WTC11 (cell line): ENCODE results near the gene BET1. TPM values are rescaled to one million over a fixed set of nuclear protein-coding genes. Genes with fewer than 3 reads are reported as not detected.

Source experiments
- ATAC-seq: fragments of 200-7000 bp; cut with Tn5 transposase; 2 replicates; pipeline ENCODE4 v1.10.0; 2021; ENCODE audit warnings: mild to moderate bottlenecking, moderate library complexity
- CTCF ChIA-PET: fragments of 300-600 bp; sonication (Branson Sonifier 250); formaldehyde crosslinking; loops from one replicate; lab custom pipeline; 2021; ENCODE audit warnings: antibody characterized with exemption; lab: Charles Lee
- POLR2A ChIA-PET: fragments of 350-600 bp; sonication (Branson Sonifier 250); formaldehyde crosslinking; loops from one replicate; lab custom pipeline; 2021; ENCODE audit warnings: antibody characterized with exemption; lab: Charles Lee
- DNase-seq: peaks from one replicate; pipeline ENCODE4 v3.0.0; 2021; ENCODE audit warnings: low spot score
- H3K27ac Mint-ChIP-seq: 2 replicates; pipeline ENCODE4 v1.8.0; 2021; ENCODE audit warnings: mixed read lengths
- H3K27me3 Mint-ChIP-seq: 2 replicates; pipeline ENCODE4 v1.8.0; 2021; ENCODE audit warnings: low read depth, mild to moderate bottlenecking, moderate library complexity, mixed read lengths
- H3K36me3 Mint-ChIP-seq: 2 replicates; pipeline ENCODE4 v1.8.0; 2021; ENCODE audit warnings: mixed read lengths
- H3K4me1 Mint-ChIP-seq: 2 replicates; pipeline ENCODE4 v1.8.0; 2022; ENCODE audit warnings: mixed read lengths
- H3K4me3 Mint-ChIP-seq: 2 replicates; pipeline ENCODE4 v1.8.0; 2021; ENCODE audit warnings: mild to moderate bottlenecking, moderate library complexity, mixed read lengths
- H3K9me3 Mint-ChIP-seq: 2 replicates; pipeline ENCODE4 v1.8.0; 2021; ENCODE audit warnings: mixed read lengths
- ARID4B ChIP-seq: sonication (generic); formaldehyde crosslinking; IDR thresholded peaks from 2 replicates; pipeline ENCODE4 v1.8.0; 2023; ENCODE audit warnings: missing genetic modification reagents, mild to moderate bottlenecking, borderline replicate concordance
- FOXJ3 ChIP-seq: sonication (generic); formaldehyde crosslinking; IDR thresholded peaks from 2 replicates; pipeline ENCODE4 v1.9.0; 2021; ENCODE audit warnings: missing genetic modification reagents, mild to moderate bottlenecking, borderline replicate concordance
- GRHL2 ChIP-seq: fragments of 250-450 bp; sonication (Bioruptor Pico); IDR thresholded peaks from 2 replicates; pipeline ENCODE4 v1.8.0; 2022; ENCODE audit warnings: mild to moderate bottlenecking, moderate library complexity; ENCODE audit not compliant: insufficient replicate concordance, severe bottlenecking
- GTF2I ChIP-seq: fragments of 250-450 bp; sonication (Bioruptor Pico); conservative IDR thresholded peaks from 2 replicates; pipeline ENCODE4 v1.4.0; 2021; ENCODE audit warnings: mild to moderate bottlenecking
- HMGXB4 ChIP-seq: sonication (generic); formaldehyde crosslinking; IDR thresholded peaks from 2 replicates; pipeline ENCODE4 v1.8.1; 2023; ENCODE audit warnings: mild to moderate bottlenecking, moderate library complexity, missing genetic modification reagents
- MAX ChIP-seq: sonication (generic); formaldehyde crosslinking; IDR thresholded peaks from 2 replicates; pipeline ENCODE4 v1.8.0; 2022; ENCODE audit warnings: mild to moderate bottlenecking, missing genetic modification reagents
- OVOL2 ChIP-seq: fragments of 250-450 bp; sonication (Bioruptor Pico); IDR thresholded peaks from 2 replicates; pipeline ENCODE4 v1.9.0; 2021; ENCODE audit warnings: mild to moderate bottlenecking, borderline replicate concordance
- PRDM15 ChIP-seq: sonication (generic); formaldehyde crosslinking; IDR thresholded peaks from 2 replicates; pipeline ENCODE4 v1.8.0; 2022; ENCODE audit warnings: missing genetic modification reagents
- PREB ChIP-seq: sonication (generic); formaldehyde crosslinking; IDR thresholded peaks from 2 replicates; pipeline ENCODE4 v1.8.1; 2022; ENCODE audit warnings: mild to moderate bottlenecking, missing genetic modification reagents, moderate library complexity, borderline replicate concordance
- RELA ChIP-seq: sonication (generic); formaldehyde crosslinking; IDR thresholded peaks from 2 replicates; pipeline ENCODE4 v1.8.1; 2022; ENCODE audit warnings: missing genetic modification reagents, mild to moderate bottlenecking, borderline replicate concordance
- SMAD3 ChIP-seq: sonication (generic); formaldehyde crosslinking; IDR thresholded peaks from 2 replicates; pipeline ENCODE4 v1.8.0; 2022; ENCODE audit warnings: missing genetic modification reagents, mild to moderate bottlenecking, borderline replicate concordance
- TEAD4 ChIP-seq: sonication (generic); formaldehyde crosslinking; IDR thresholded peaks from 2 replicates; pipeline ENCODE4 v1.8.0; 2022; ENCODE audit warnings: mild to moderate bottlenecking, missing genetic modification reagents
- ZNF532 ChIP-seq: fragments of 250-450 bp; sonication (Bioruptor Pico); IDR thresholded peaks from 2 replicates; pipeline ENCODE4 v1.9.0; 2021; ENCODE audit warnings: mild to moderate bottlenecking, borderline replicate concordance
- ZSCAN18 ChIP-seq: fragments of 250-450 bp; sonication (Bioruptor Pico); IDR thresholded peaks from 2 replicates; pipeline ENCODE4 v2.1.2; 2022; ENCODE audit warnings: mild to moderate bottlenecking, moderate library complexity
- total RNA-seq: library from RNA; stranded (reverse); gene quantifications from 3 replicates; pipeline ENCODE4 v1.2.3, GENCODE V29; 2021

The BET1 gene
- total RNA-seq, 1 experiment from 2014 or later: 26.7 TPM

GRCh38 chr7:93949423-93949822, 54.7 kb downstream of the BET1 start (continued):
- TF ChIP-seq PRDM15 (CRISPR knock-in tag): no peak
- TF ChIP-seq ZNF532: no peak
- no peak for TF ChIP-seq ARID4B

GRCh38 chr7:93948873-93949272, 55.3 kb downstream of the BET1 start:
- no peaks in the 10 kb centered on the region for H3K36me3 Mint-ChIP-seq
- H3K4me3 Mint-ChIP-seq: no peak overlapping the region
- no peaks in the 10 kb centered on the region; the same call in 1 of the 2 replicates for H3K27me3 Mint-ChIP-seq
- H3K4me1 Mint-ChIP-seq: peaks cover 7% of the 10 kb centered on the region; the same call in 1 of the 2 replicates
- H3K27ac Mint-ChIP-seq: no peak overlapping the region
- DNase-seq (no peak), ATAC-seq (no peak)
- CTCF ChIA-PET: interaction anchor here (0.7 kb wide), 1 partner anchor 27 kb away, joined by 3 read pairs; no protein-coding TSS in a partner anchor
- no peaks in the 10 kb centered on the region for H3K9me3 Mint-ChIP-seq
- POLR2A ChIA-PET: no interaction called here
- no peak for TF ChIP-seq TEAD4 (CRISPR knock-in tag)
- no peak for TF ChIP-seq MAX (CRISPR knock-in tag)
- TF ChIP-seq OVOL2: no peak
- no peak for TF ChIP-seq GTF2I (CRISPR knock-in tag)
- no peak for TF ChIP-seq PRDM15 (CRISPR knock-in tag)
- TF ChIP-seq HMGXB4 (CRISPR knock-in tag): no peak
- no peak for TF ChIP-seq GRHL2 (CRISPR knock-in tag)
- no peak for TF ChIP-seq RELA (CRISPR knock-in tag)
- TF ChIP-seq SMAD3 (CRISPR knock-in tag): no peak
- no peak for TF ChIP-seq PREB
- TF ChIP-seq FOXJ3 (CRISPR knock-in tag): no peak
- TF ChIP-seq ZSCAN18 (CRISPR knock-in tag): no peak
